Adrenal gland (tissue), 12 donors: ENCODE measurements around the gene TULP4. TPM values are rescaled to one million over a fixed set of nuclear protein-coding genes. Genes with fewer than 3 reads are reported as not detected.

ENCODE experiments used
- DNase-seq, 7 donors: peaks; one replicate each; pipeline ENCODE4 v3.0.0-alpha.2; 2019 to 2020
- H3K27ac ChIP-seq, 5 donors: fragments of 200-600 bp; sonication (generic) in 4 of 5; 1 replicate in 3 of 5; 2 replicates in 2 of 5; pipeline versions ENCODE4 v1.5.1 to v1.8.0; 2016 to 2020; ENCODE audit warnings: mild to moderate bottlenecking in 1 of 5
- H3K27me3 ChIP-seq: fragments of 200-600 bp; 2 replicates; pipeline ENCODE4 v1.8.0; 2021
- H3K36me3 ChIP-seq, 2 donors: fragments of 200-600 bp; replicated peaks in 1 of 2; 1 replicate in 1 of 2; 2 replicates in 1 of 2; pipeline versions ENCODE4 v1.5.1 to v1.8.0; 2018 to 2022
- H3K4me1 ChIP-seq, 2 donors: fragments of 200-600 bp; replicated peaks in 1 of 2; 1 replicate in 1 of 2; 2 replicates in 1 of 2; pipeline versions ENCODE4 v1.5.1 to v1.8.0; 2018 to 2021
- H3K4me3 ChIP-seq, 4 donors: fragments of 200-600 bp; sonication (generic) in 3 of 4; one replicate each; pipeline ENCODE4 v1.5.1; 2016 to 2018
- H3K9me3 ChIP-seq, 3 donors: fragments of 200-600 bp; sonication (generic) in 1 of 3; replicated peaks in 1 of 3; 1 replicate in 2 of 3; 2 replicates in 1 of 3; pipeline versions ENCODE4 v1.5.1 to v1.8.0; 2016 to 2021
- CTCF ChIP-seq, 6 experiments: fragments of 450-650 bp in 4 of 6; fragments of 200-600 bp in 2 of 6; sonication (generic) in 1 of 6; IDR thresholded peaks; 1 replicate in 5 of 6; 2 replicates in 1 of 6; pipeline versions ENCODE4 v1.5.1 to v1.8.0; 2016 to 2021; ENCODE audit warnings: antibody characterized with exemption in 6 of 6, mild to moderate bottlenecking in 2 of 6, moderate library complexity in 1 of 6
- POLR2A ChIP-seq, 2 donors: fragments of 450-650 bp; IDR thresholded peaks; one replicate each; pipeline ENCODE4 v1.6.1; 2017; ENCODE audit warnings: antibody characterized with exemption in 2 of 2, mild to moderate bottlenecking in 2 of 2, moderate library complexity in 1 of 2
- WGBS, 4 donors: extraction: QIAGEN DNeasy Blood & Tissue Kit in 2 of 4; methylation state at CpG; one replicate each; pipeline versions ENCODE4 v1.1.5 to v1.1.7; 2013 to 2017; 5-methylcytosine and 5-hydroxymethylcytosine counted together
- intact Hi-C, 2 donors: fragments of 100-400 bp; cut with DNase I; formaldehyde crosslinking; loops; one replicate each; pipeline versions ENCODE4 v1.14.1 to v1.15.0; 2022 to 2023
- polyA plus RNA-seq, 3 donors: library from polyadenylated mRNA; stranded (reverse); fragments of 200-250 nt in 2 of 3; fragments of 350-450 nt in 1 of 3; fragmentation: Illumina TruSeq in 1 of 3; extraction: RNeasy Lipid Tissue Mini Kit (QIAGEN cat#74804) in 1 of 3; gene quantifications; one replicate each; pipeline ENCODE4 v1.2.3, GENCODE V29; 2013 to 2014
- total RNA-seq, 9 donors: library from RNA; depleted of rRNA in 4 of 9; stranded (reverse); fragments of >200 nt in 4 of 9; fragments of 120-200 nt in 1 of 9; fragmentation: NEBNext Ultra II Directional in 1 of 9; extraction: Animal tissue kit (Norgen Biotek cat#: 25700) in 1 of 9; gene quantifications; one replicate each; pipeline versions ENCODE4 v1.1.0 to v1.2.4, GENCODE V29; 2013 to 2023
- donor health status: healthy with polysubstance abuse.
- donor health status: Bipolar disorder and iron deficiency.
- donor health status: DM: yes; HTN: yes; CAD: no.
- donor health status: DM: no; HTN: no; CAD: no.
- donor health status: DM: no; HTN: no; CAD: no.
- donor health status: DM: yes; HTN: yes; CAD: no.

Gene TULP4
- total and polyA plus RNA-seq, 12 donors, result 1.9 to 89.6 (median 61.4) TPM

- intact Hi-C loops, result no loop called here
- TF ChIP-seq POLR2A (IDR thresholded peaks at IDR 0.05) (no peak), CTCF (IDR thresholded peaks at IDR 0.05) (no peak)
- H3K4me1 ChIP-seq, result no peaks in the 10 kb centered on the region
- H3K27ac ChIP-seq, result no peak overlapping the region
- no peaks in the 10 kb centered on the region for H3K9me3 ChIP-seq
- DNase-seq, result no peak
- no peaks in the 10 kb centered on the region for H3K27me3 ChIP-seq
- 92 to 97% (median 96%) methylated on average over 13 of the region's 13 CpGs for WGBS, 4 donors
- H3K36me3 ChIP-seq, result no peaks in the 10 kb centered on the region
- H3K4me3 ChIP-seq, result no peak overlapping the region
These were observed 41.9 kb downstream of the TULP4 start for GRCh38 chr6:158353883-158354877.

- TF ChIP-seq POLR2A (IDR thresholded peaks at IDR 0.05), result no peak
- no peak for TF ChIP-seq CTCF (IDR thresholded peaks at IDR 0.05)
- H3K27me3 ChIP-seq, result no peaks in the 10 kb centered on the region
- no peak overlapping the region for H3K27ac ChIP-seq
- H3K36me3 ChIP-seq, result no peaks in the 10 kb centered on the region
- no peaks in the 10 kb centered on the region for H3K9me3 ChIP-seq
- DNase-seq, result peak in 1 of 7 donors; percentile 13
- no peak overlapping the region for H3K4me3 ChIP-seq
- 90 to 94% (median 93%) methylated on average over 9 to 12 of the region's 12 CpGs for WGBS, 4 donors
- H3K4me1 ChIP-seq, result no peaks in the 10 kb centered on the region
- intact Hi-C loops, result no loop called here
These were observed 44.6 kb downstream of the TULP4 start for GRCh38 chr6:158356586-158357546.

- 85 to 89% (median 87%) methylated on average over 7 of the region's 7 CpGs for WGBS, 4 donors
These were observed 45.4 kb downstream of the TULP4 start for GRCh38 chr6:158357570-158358216.

More at GRCh38 chr6:158357570-158358216, 45.4 kb downstream of the TULP4 start:
- H3K27me3 ChIP-seq, result no peaks in the 10 kb centered on the region
- H3K4me3 ChIP-seq, result no peak overlapping the region
- no peaks in the 10 kb centered on the region for H3K36me3 ChIP-seq
- no peak for TF ChIP-seq POLR2A (IDR thresholded peaks at IDR 0.05)
- TF ChIP-seq CTCF (IDR thresholded peaks at IDR 0.05), result no peak
- intact Hi-C loops, result no loop called here
- no peak overlapping the region for H3K27ac ChIP-seq
- no peaks in the 10 kb centered on the region for H3K9me3 ChIP-seq
- peak in 1 of 7 donors; percentile 28 for DNase-seq
- H3K4me1 ChIP-seq, result no peaks in the 10 kb centered on the region
